H1 (cell line): ENCODE results near the gene UBASH3A. TPM values are rescaled to one million over a fixed set of nuclear protein-coding genes. Genes with fewer than 3 reads are reported as not detected.

Experiments
- CTCF ChIA-PET: fragments of 300-600 bp; sonication (Branson Sonifier 250); formaldehyde crosslinking; loops from one replicate; lab custom pipeline; 2021; ENCODE audit not compliant: partially characterized antibody; lab: Charles Lee
- POLR2A ChIA-PET: fragments of 300-600 bp; sonication (Branson Sonifier 250); formaldehyde crosslinking; loops from one replicate; lab custom pipeline; 2021; ENCODE audit warnings: inconsistent platforms; ENCODE audit not compliant: partially characterized antibody; lab: Charles Lee
- DNase-seq, 2 experiments: peaks; one replicate each; pipeline versions ENCODE4 v3.0.0 to v3.0.0-alpha.2; 2010 to 2022; ENCODE audit warnings: low spot score in 2 of 2, low read depth in 1 of 2, mixed read lengths in 1 of 2
- FAIRE-seq: peaks from 2 replicates; lab custom pipeline; 2011; peaks lifted over from hg19 to GRCh38; lab: Jason Lieb, UNC
- H2AFZ ChIP-seq: 2 replicates; pipeline ENCODE4 v1.8.1; 2012; ENCODE audit warnings: low read length, inconsistent platforms
- H2AK5ac ChIP-seq: 2 replicates; pipeline ENCODE4 v1.6.1; 2013; ENCODE audit warnings: low read depth, low read length
- H2BK120ac ChIP-seq: replicated peaks from 2 replicates; pipeline ENCODE3; 2013; ENCODE audit warnings: low read depth, low read length, inconsistent platforms
- H2BK12ac ChIP-seq: 2 replicates; pipeline ENCODE4 v1.6.1; 2013; ENCODE audit warnings: low read depth, low read length
- H2BK15ac ChIP-seq: 2 replicates; pipeline ENCODE4 v1.6.1; 2013; ENCODE audit warnings: low read length
- H2BK20ac ChIP-seq: 2 replicates; pipeline ENCODE4 v1.6.1; 2013; ENCODE audit warnings: low read length
- H2BK5ac ChIP-seq: 2 replicates; pipeline ENCODE4 v1.6.1; 2013; ENCODE audit warnings: low read depth, low read length
- H3K14ac ChIP-seq: 2 replicates; pipeline ENCODE4 v1.6.1; 2013; ENCODE audit warnings: inconsistent platforms; ENCODE audit not compliant: insufficient read length
- H3K18ac ChIP-seq: 2 replicates; pipeline ENCODE4 v1.6.1; 2013; ENCODE audit warnings: low read length; ENCODE audit errors: extremely low read depth
- H3K23ac ChIP-seq: 2 replicates; pipeline ENCODE4 v1.6.1; 2013; ENCODE audit warnings: inconsistent platforms; ENCODE audit not compliant: insufficient read length
- H3K23me2 ChIP-seq: 2 replicates; pipeline ENCODE4 v1.6.1; 2013; ENCODE audit warnings: low read depth, low read length
- H3K27ac ChIP-seq: 2 replicates; pipeline ENCODE4 v1.6.1; 2011; ENCODE audit warnings: low read depth, low read length, inconsistent platforms
- H3K27me3 ChIP-seq, 4 experiments: replicated peaks in 1 of 4; 1 replicate in 1 of 4; 2 replicates in 3 of 4; pipeline versions ENCODE4 v1.6.1 to v1.8.1; 2011 to 2013; ENCODE audit warnings: low read length in 3 of 4, mild to moderate bottlenecking in 3 of 4, inconsistent platforms in 2 of 4, mixed read lengths in 2 of 4, moderate library complexity in 1 of 4; ENCODE audit not compliant: control insufficient read depth in 3 of 4, insufficient read depth in 3 of 4; ENCODE audit errors: extremely low read depth in 1 of 4
- H3K36me3 ChIP-seq, 4 experiments: 2 replicates each; pipeline versions ENCODE4 v1.6.1 to v1.8.1; 2011 to 2013; ENCODE audit warnings: mild to moderate bottlenecking in 4 of 4, low read length in 3 of 4, moderate library complexity in 2 of 4, control low read depth in 1 of 4, inconsistent platforms in 1 of 4; ENCODE audit not compliant: insufficient read depth in 4 of 4, control insufficient read depth in 2 of 4
- H3K4ac ChIP-seq: replicated peaks from 2 replicates; pipeline ENCODE3; 2013; ENCODE audit warnings: low read length, low read depth, mixed read lengths, inconsistent platforms; ENCODE audit not compliant: insufficient read length
- H3K4me1 ChIP-seq, 4 experiments: replicated peaks in 1 of 4; 1 replicate in 1 of 4; 2 replicates in 3 of 4; pipeline versions ENCODE4 v1.6.1 to v1.8.1; 2011 to 2013; ENCODE audit warnings: low read length in 3 of 4, inconsistent platforms in 2 of 4, mixed read lengths in 1 of 4; ENCODE audit not compliant: insufficient read depth in 4 of 4, control insufficient read depth in 3 of 4
- H3K4me2 ChIP-seq, 2 experiments: 2 replicates each; pipeline versions ENCODE4 v1.6.1 to v1.8.1; 2011 to 2013; ENCODE audit warnings: low read depth in 2 of 2, low read length in 2 of 2, control low read depth in 1 of 2, inconsistent platforms in 1 of 2, mild to moderate bottlenecking in 1 of 2; ENCODE audit not compliant: insufficient read depth in 1 of 2
- H3K4me3 ChIP-seq, 4 experiments: fragments of 200-600, 300-600 bp in 1 of 4; sonication (generic), shearing (Covaris generic), sonication (Bioruptor Twin) in 1 of 4; 2 replicates each; pipeline versions ENCODE4 v1.5.1 to v1.8.1; 2011 to 2016; ENCODE audit warnings: low read length in 4 of 4, low read depth in 3 of 4, control low read depth in 2 of 4, inconsistent platforms in 2 of 4, mild to moderate bottlenecking in 2 of 4, mixed read lengths in 1 of 4, moderate library complexity in 1 of 4; ENCODE audit not compliant: insufficient read depth in 2 of 4; ENCODE audit errors: extremely low read depth in 1 of 4
- H3K56ac ChIP-seq: replicated peaks from 2 replicates; pipeline ENCODE3; 2013; ENCODE audit warnings: low read depth, mild to moderate bottlenecking, mixed read lengths, low read length, inconsistent platforms; ENCODE audit not compliant: insufficient read length
- H3K79me1 ChIP-seq: 2 replicates; pipeline ENCODE4 v1.6.1; 2013; ENCODE audit warnings: low read depth, low read length, control low read depth
- H3K79me2 ChIP-seq, 2 experiments: 2 replicates each; pipeline versions ENCODE4 v1.6.1 to v1.8.1; 2012 to 2013; ENCODE audit warnings: low read length in 2 of 2, mild to moderate bottlenecking in 2 of 2, inconsistent platforms in 1 of 2; ENCODE audit not compliant: insufficient read depth in 2 of 2, control insufficient read depth in 1 of 2
- H3K9ac ChIP-seq, 4 experiments: replicated peaks in 1 of 4; 1 replicate in 1 of 4; 2 replicates in 3 of 4; pipeline versions ENCODE4 v1.6.1 to v1.8.1; 2011 to 2013; ENCODE audit warnings: low read depth in 3 of 4, low read length in 3 of 4, control low read depth in 2 of 4, mild to moderate bottlenecking in 2 of 4, moderate library complexity in 2 of 4, inconsistent platforms in 1 of 4; ENCODE audit errors: extremely low read depth in 1 of 4
- H3K9me3 ChIP-seq, 2 experiments: 2 replicates each; pipeline versions ENCODE4 v1.6.1 to v1.8.1; 2012 to 2013; ENCODE audit warnings: mild to moderate bottlenecking in 2 of 2, moderate library complexity in 2 of 2, control low read depth in 1 of 2, inconsistent platforms in 1 of 2, low read depth in 1 of 2, low read length in 1 of 2, mixed read lengths in 1 of 2; ENCODE audit not compliant: insufficient read depth in 2 of 2
- H4K20me1 ChIP-seq, 2 experiments: replicated peaks in 1 of 2; 2 replicates each; pipeline versions ENCODE3 to v1.8.1; 2011 to 2013; ENCODE audit warnings: inconsistent platforms in 2 of 2, low read length in 2 of 2, mild to moderate bottlenecking in 1 of 2; ENCODE audit not compliant: insufficient read depth in 2 of 2, control insufficient read depth in 1 of 2
- H4K5ac ChIP-seq: 2 replicates; pipeline ENCODE4 v1.6.1; 2013; ENCODE audit warnings: low read length, low read depth, mixed read lengths, inconsistent platforms; ENCODE audit not compliant: insufficient read length
- H4K8ac ChIP-seq: 2 replicates; pipeline ENCODE4 v1.8.0; 2013; ENCODE audit warnings: mild to moderate bottlenecking, moderate library complexity, low read length, inconsistent platforms; ENCODE audit not compliant: insufficient read depth; ENCODE audit errors: extremely low read depth
- H4K91ac ChIP-seq: replicated peaks from 2 replicates; pipeline ENCODE3; 2013; ENCODE audit warnings: low read length, mixed read lengths, inconsistent platforms; ENCODE audit not compliant: insufficient read length
- CTCF ChIP-seq, 3 experiments: IDR thresholded peaks; 1 replicate in 2 of 3; 2 replicates in 1 of 3; pipeline versions ENCODE4 v1.5.1 to v1.6.1; 2011; ENCODE audit warnings: low read length in 3 of 3, mild to moderate bottlenecking in 3 of 3, inconsistent platforms in 2 of 3, low read depth in 1 of 3, moderate library complexity in 1 of 3; ENCODE audit not compliant: insufficient read depth in 1 of 3; ENCODE audit errors: control extremely low read depth in 1 of 3
- HDAC2 ChIP-seq, 2 experiments: fragments of 300-600 bp in 1 of 2; sonication (generic) in 1 of 2; IDR thresholded peaks; 2 replicates each; pipeline ENCODE4 v1.6.1; 2011 to 2012; ENCODE audit warnings: low read depth in 2 of 2, low read length in 2 of 2, mild to moderate bottlenecking in 2 of 2, moderate library complexity in 2 of 2, borderline replicate concordance in 1 of 2, inconsistent platforms in 1 of 2
- KDM1A ChIP-seq: fragments of 200-600, 300-600 bp; sonication (generic); IDR thresholded peaks from 2 replicates; pipeline ENCODE4 v1.7.1; 2016; ENCODE audit warnings: mild to moderate bottlenecking, low read length, borderline replicate concordance
- KDM4A ChIP-seq: IDR thresholded peaks from one replicate; pipeline ENCODE4 v1.7.1; 2012; ENCODE audit warnings: low read depth, mild to moderate bottlenecking, moderate library complexity, low read length, inconsistent platforms; ENCODE audit not compliant: severe bottlenecking
- RAD21 ChIP-seq, 2 experiments: IDR thresholded peaks in 1 of 2; conservative IDR thresholded peaks in 1 of 2; 2 replicates each; pipeline ENCODE4 v1.6.1; 2011; ENCODE audit warnings: low read depth in 2 of 2, low read length in 2 of 2, improper control_type of control experiment in 1 of 2, inconsistent platforms in 1 of 2, mild to moderate bottlenecking in 1 of 2, moderate library complexity in 1 of 2
- WGBS, 2 experiments: shearing (Covaris generic) in 1 of 2; methylation state at CpG; one replicate each; pipeline versions ENCODE4 v1.1.6 to v1.1.7; 2013 to 2015; ENCODE audit warnings: low lambda C conversion rate in 2 of 2, mixed read lengths in 2 of 2, inconsistent platforms in 1 of 2, low coverage in 1 of 2, missing lambda C conversion rate in 1 of 2; ENCODE audit not compliant: insufficient replicate concordance in 2 of 2, insufficient coverage in 1 of 2, insufficient read length in 1 of 2; ENCODE audit errors: extremely low coverage in 1 of 2, missing lambda C conversion rate in 1 of 2; 5-methylcytosine and 5-hydroxymethylcytosine counted together
- polyA plus RNA-seq, 7 experiments: library from polyadenylated mRNA; depleted of rRNA in 3 of 7; stranded (reverse) in 5 of 7; unstranded in 2 of 7; fragments of >200 nt in 5 of 7; fragments of 200-250 nt in 2 of 7; gene quantifications; 1 replicate in 5 of 7; 2 replicates in 1 of 7; 4 replicates in 1 of 7; pipeline versions ENCODE4 v1.2.1 to v1.2.3, GENCODE V29; 2011 to 2013; ENCODE audit warnings: missing spikeins in 2 of 7, mixed read lengths in 2 of 7
- total RNA-seq: library from RNA; stranded (reverse); fragmentation: NEBNext Ultra II Directional; extraction: Animal tissue kit (Norgen Biotek cat#: 25700); gene quantifications from 2 replicates; pipeline ENCODE4 v1.2.1, GENCODE V29; 2021

The UBASH3A gene
- total and polyA plus RNA-seq, 2 of the 8 experiments (the other 6 are each of a cell fraction or from before 2014, with no cell fraction given) = not detected

- H2BK12ac ChIP-seq = no peak overlapping the region
- DNase-seq (no peak), FAIRE-seq (no peak)
- H3K14ac ChIP-seq = no peak overlapping the region
- TF ChIP-seq KDM1A (peak; percentile 97), KDM4A (no peak), CTCF (IDR thresholded peaks at IDR 0.05; ENCODE audit: control extremely low read depth in 1 of 3, insufficient read depth in 1 of 3, low read depth in 1 of 3, low read length in 3 of 3) (peak; percentile 60 to 70 (median 66)), HDAC2 (IDR thresholded peaks at IDR 0.05; ENCODE audit: borderline replicate concordance in 1 of 2, low read depth in 2 of 2, low read length in 2 of 2) (peak in 1 of 2 experiments; percentile 83; a peak in 1 of 4 replicates), RAD21 (IDR thresholded peaks at IDR 0.05 in 1 of 2, conservative IDR thresholded peaks at IDR 0.05 in 1 of 2; ENCODE audit: low read depth in 2 of 2, low read length in 2 of 2) (peak; percentile 64 to 75)
- H3K4me2 ChIP-seq = no peak overlapping the region
- H3K56ac ChIP-seq = no peak overlapping the region
- no peaks in the 10 kb centered on the region for H3K36me3 ChIP-seq
- ChIA-PET POLR2A (interaction anchor here (1.1 kb wide), 1 partner anchor 14 kb away, joined by 3 read pairs; no protein-coding TSS in a partner anchor), CTCF (interaction anchor here (1.0 to 5.0 kb wide), 11 partner anchors 9 to 107 kb away, joined by 3 to 28 read pairs (median 6); no protein-coding TSS in a partner anchor)
- WGBS, 2 experiments = 62% methylated on average over 2 of the region's 2 CpGs; no CpG with 5 or more reads in 1 of the 2 experiments
- H2BK20ac ChIP-seq = no peak overlapping the region
- H2BK5ac ChIP-seq = no peak overlapping the region
- H3K23me2 ChIP-seq = no peaks in the 10 kb centered on the region
- H4K91ac ChIP-seq = no peak overlapping the region
- H4K20me1 ChIP-seq = no peaks in the 10 kb centered on the region
- H2AFZ ChIP-seq = no peak overlapping the region
- H3K4me3 ChIP-seq = no peak overlapping the region
- no peaks in the 10 kb centered on the region for H3K79me2 ChIP-seq
- H2BK15ac ChIP-seq = no peak overlapping the region
- peaks cover 8 to 9% of the 10 kb centered on the region in 2 experiments for H3K9me3 ChIP-seq
- H3K27ac ChIP-seq = no peak overlapping the region
- H3K23ac ChIP-seq = no peak overlapping the region
- no peak overlapping the region for H4K8ac ChIP-seq
- no peak overlapping the region for H3K9ac ChIP-seq
- H2AK5ac ChIP-seq = no peak overlapping the region
- H3K4ac ChIP-seq = no peak overlapping the region
- no peak overlapping the region for H2BK120ac ChIP-seq
- H3K27me3 ChIP-seq = no peaks in the 10 kb centered on the region
- no peaks in the 10 kb centered on the region for H3K4me1 ChIP-seq
- no peaks in the 10 kb centered on the region; the same call in 1 of the 2 replicates for H3K79me1 ChIP-seq
- H3K18ac ChIP-seq = no peak overlapping the region
- no peak overlapping the region for H4K5ac ChIP-seq
Measured at GRCh38 chr21:42360317-42360716, 43.4 kb upstream of the UBASH3A start.
